ENCODE results near the gene TENM3.
A peak's percentile ranks its signal among the peaks of the same experiment; 100 is the strongest.

Gene TENM3

GRCh38 chr4:182286931-182287330 lies 43.7 kb downstream of the TENM3 start:
- Histone ChIP-seq H3K14ac (ENCODE audit: low read length) (no peak overlapping the region), H3K79me1 (ENCODE audit: low read depth, low read length) (no peaks in the 10 kb centered on the region), H2BK120ac (ENCODE audit: low read depth, low read length) (no peak overlapping the region), H2AK5ac (ENCODE audit: low read depth, low read length) (no peak overlapping the region), H2BK5ac (ENCODE audit: low read length) (no peak overlapping the region), H3K27me3 (ENCODE audit: control insufficient read depth in 3 of 3, insufficient read depth in 3 of 3, low read depth in 1 of 3, low read length in 3 of 3) (no peaks in the 10 kb centered on the region), H3K4me2 (ENCODE audit: insufficient read depth, low read length, poor library complexity, severe bottlenecking) (no peak overlapping the region), H4K8ac (ENCODE audit: low read depth, low read length) (no peak overlapping the region), H2BK15ac (ENCODE audit: low read length) (no peak overlapping the region), H3K4me1 (ENCODE audit: control insufficient read depth in 2 of 2, insufficient read depth in 1 of 2, low read depth in 1 of 2, low read length in 2 of 2) (peaks cover 0 to 8% of the 10 kb centered on the region in 2 donors), H3K9me3 (replicated peaks in 1 of 2; ENCODE audit: control insufficient read depth in 2 of 2, insufficient read depth in 1 of 2, low read depth in 1 of 2, low read length in 2 of 2) (peaks cover 0 to 2% of the 10 kb centered on the region in 2 donors), H3K18ac (ENCODE audit: low read length) (no peak overlapping the region), H2AFZ (ENCODE audit: low read length) (no peak overlapping the region), H4K91ac (ENCODE audit: low read depth, low read length, poor library complexity) (no peak overlapping the region), H3K36me3 (replicated peaks in 1 of 2; ENCODE audit: control insufficient read depth in 2 of 2, insufficient read depth in 2 of 2, low read length in 2 of 2) (no peaks in the 10 kb centered on the region), H2BK12ac (ENCODE audit: low read length) (no peak overlapping the region), H3K23ac (ENCODE audit: low read depth, low read length, poor library complexity) (no peak overlapping the region), H3K4ac (ENCODE audit: low read length) (no peak overlapping the region), H3K4me3 (ENCODE audit: low read length in 2 of 2) (no peak overlapping the region), H3K9ac (ENCODE audit: low read depth, low read length, poor library complexity) (no peak overlapping the region), H3K27ac (replicated peaks; ENCODE audit: low read length) (no peak overlapping the region)
- no CpG with 5 or more reads among the region's 7 CpGs for WGBS, 2 donors (ENCODE audit: extremely low coverage in 2 of 2, insufficient read length in 2 of 2, insufficient replicate concordance in 1 of 2)
- no peak for DNase-seq (ENCODE audit: low spot score)

DNA sequence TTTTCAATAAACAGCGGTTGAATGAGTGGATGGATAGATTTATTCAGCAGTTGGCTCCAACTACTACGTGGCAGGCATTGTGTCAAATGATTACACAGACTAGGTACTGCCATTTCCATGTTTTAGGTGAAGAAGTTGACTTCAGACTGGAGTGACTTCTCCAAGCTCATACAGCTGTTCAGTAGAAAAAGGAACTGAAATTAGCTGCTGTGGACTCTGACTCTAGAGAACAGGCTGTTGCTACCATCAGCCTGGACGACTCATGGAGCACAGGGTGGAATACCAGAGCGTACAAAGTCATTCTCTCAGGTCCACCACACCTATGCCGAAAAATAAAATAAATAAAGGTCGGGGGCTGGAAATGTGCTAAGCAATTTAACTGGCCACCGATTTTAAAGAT lies 45.3 kb downstream of the TENM3 start:
- Histone ChIP-seq H3K4me3 (ENCODE audit: low read length in 2 of 2) (no peak overlapping the region), H3K4ac (ENCODE audit: low read length) (no peak overlapping the region), H3K79me1 (ENCODE audit: low read depth, low read length) (no peaks in the 10 kb centered on the region), H3K4me2 (ENCODE audit: insufficient read depth, low read length, poor library complexity, severe bottlenecking) (no peak overlapping the region), H3K18ac (ENCODE audit: low read length) (no peak overlapping the region), H2BK5ac (ENCODE audit: low read length) (no peak overlapping the region), H3K27ac (replicated peaks; ENCODE audit: low read length) (no peak overlapping the region), H2BK12ac (ENCODE audit: low read length) (no peak overlapping the region), H2BK120ac (ENCODE audit: low read depth, low read length) (no peak overlapping the region), H3K9me3 (replicated peaks in 1 of 2; ENCODE audit: control insufficient read depth in 2 of 2, insufficient read depth in 1 of 2, low read depth in 1 of 2, low read length in 2 of 2) (peaks cover 0 to 2% of the 10 kb centered on the region in 2 donors), H2AFZ (ENCODE audit: low read length) (no peak overlapping the region), H2BK15ac (ENCODE audit: low read length) (no peak overlapping the region), H3K36me3 (replicated peaks in 1 of 2; ENCODE audit: control insufficient read depth in 2 of 2, insufficient read depth in 2 of 2, low read length in 2 of 2) (peaks cover 0 to 6% of the 10 kb centered on the region in 2 donors), H3K14ac (ENCODE audit: low read length) (no peak overlapping the region), H4K8ac (ENCODE audit: low read depth, low read length) (no peak overlapping the region), H3K9ac (ENCODE audit: low read depth, low read length, poor library complexity) (no peak overlapping the region), H3K23ac (ENCODE audit: low read depth, low read length, poor library complexity) (no peak overlapping the region), H3K27me3 (ENCODE audit: control insufficient read depth in 3 of 3, insufficient read depth in 3 of 3, low read depth in 1 of 3, low read length in 3 of 3) (no peaks in the 10 kb centered on the region), H4K91ac (ENCODE audit: low read depth, low read length, poor library complexity) (no peak overlapping the region), H3K4me1 (ENCODE audit: control insufficient read depth in 2 of 2, insufficient read depth in 1 of 2, low read depth in 1 of 2, low read length in 2 of 2) (peaks cover 0 to 10% of the 10 kb centered on the region in 2 donors), H2AK5ac (ENCODE audit: low read depth, low read length) (no peak overlapping the region)
- no CpG with 5 or more reads among the region's 7 CpGs for WGBS, 2 donors (ENCODE audit: extremely low coverage in 2 of 2, insufficient read length in 2 of 2, insufficient replicate concordance in 1 of 2)
- no peak for DNase-seq (ENCODE audit: low spot score)

- Histone ChIP-seq H3K4me2 (ENCODE audit: insufficient read depth, low read length, poor library complexity, severe bottlenecking) (no peak overlapping the region), H3K14ac (ENCODE audit: low read length) (no peak overlapping the region), H3K79me1 (ENCODE audit: low read depth, low read length) (no peaks in the 10 kb centered on the region), H4K8ac (ENCODE audit: low read depth, low read length) (no peak overlapping the region), H4K91ac (ENCODE audit: low read depth, low read length, poor library complexity) (no peak overlapping the region), H2BK15ac (ENCODE audit: low read length) (no peak overlapping the region), H3K4ac (ENCODE audit: low read length) (no peak overlapping the region), H2AK5ac (ENCODE audit: low read depth, low read length) (no peak overlapping the region), H2BK120ac (ENCODE audit: low read depth, low read length) (no peak overlapping the region), H2BK12ac (ENCODE audit: low read length) (no peak overlapping the region), H3K23ac (ENCODE audit: low read depth, low read length, poor library complexity) (no peak overlapping the region), H2BK5ac (ENCODE audit: low read length) (no peak overlapping the region), H3K4me1 (ENCODE audit: control insufficient read depth in 2 of 2, insufficient read depth in 1 of 2, low read depth in 1 of 2, low read length in 2 of 2) (peaks cover 0 to 13% of the 10 kb centered on the region in 2 donors), H3K4me3 (ENCODE audit: low read length in 2 of 2) (no peak overlapping the region), H3K27ac (replicated peaks; ENCODE audit: low read length) (no peak overlapping the region), H3K18ac (ENCODE audit: low read length) (peak overlapping the region; percentile 23), H3K9me3 (replicated peaks in 1 of 2; ENCODE audit: control insufficient read depth in 2 of 2, insufficient read depth in 1 of 2, low read depth in 1 of 2, low read length in 2 of 2) (peaks cover 0 to 2% of the 10 kb centered on the region in 2 donors), H3K9ac (ENCODE audit: low read depth, low read length, poor library complexity) (no peak overlapping the region), H3K27me3 (ENCODE audit: control insufficient read depth in 3 of 3, insufficient read depth in 3 of 3, low read depth in 1 of 3, low read length in 3 of 3) (no peaks in the 10 kb centered on the region), H3K36me3 (replicated peaks in 1 of 2; ENCODE audit: control insufficient read depth in 2 of 2, insufficient read depth in 2 of 2, low read length in 2 of 2) (peaks cover 0 to 6% of the 10 kb centered on the region in 2 donors), H2AFZ (ENCODE audit: low read length) (no peak overlapping the region)
- no peak for DNase-seq (ENCODE audit: low spot score)
- no CpG with 5 or more reads among the region's 13 CpGs for WGBS, 2 donors (ENCODE audit: extremely low coverage in 2 of 2, insufficient read length in 2 of 2, insufficient replicate concordance in 1 of 2)
Observed at GRCh38 chr4:182289809-182290208, 46.6 kb downstream of the TENM3 start.

DNA sequence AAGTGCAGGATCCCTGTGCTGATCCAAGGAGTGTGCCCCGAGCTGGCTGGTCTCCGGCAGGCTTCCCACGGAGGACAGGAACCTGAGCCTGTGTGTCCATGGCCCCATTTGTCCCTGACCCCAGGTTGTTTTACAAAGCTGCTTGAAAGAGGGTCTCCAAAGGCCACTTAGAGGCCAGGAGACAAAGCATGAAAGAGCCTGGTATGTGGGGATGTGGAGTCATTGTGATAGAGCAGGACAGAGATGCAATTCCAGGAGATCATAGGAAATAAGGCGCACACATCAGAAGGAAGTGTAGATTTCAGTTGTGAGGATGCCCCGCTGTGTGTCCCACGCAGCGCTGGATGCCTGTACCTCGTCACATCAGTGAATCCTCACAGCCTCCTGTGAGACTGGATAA lies 48.0 kb downstream of the TENM3 start:
- Histone ChIP-seq H2AFZ (ENCODE audit: low read length) (no peak overlapping the region), H3K4me3 (ENCODE audit: low read length in 2 of 2) (no peak overlapping the region), H3K4me2 (ENCODE audit: insufficient read depth, low read length, poor library complexity, severe bottlenecking) (no peak overlapping the region), H3K27ac (replicated peaks; ENCODE audit: low read length) (no peak overlapping the region), H2BK15ac (ENCODE audit: low read length) (no peak overlapping the region), H2BK5ac (ENCODE audit: low read length) (no peak overlapping the region), H2BK12ac (ENCODE audit: low read length) (no peak overlapping the region), H3K23ac (ENCODE audit: low read depth, low read length, poor library complexity) (no peak overlapping the region), H3K4ac (ENCODE audit: low read length) (no peak overlapping the region), H3K4me1 (ENCODE audit: control insufficient read depth in 2 of 2, insufficient read depth in 1 of 2, low read depth in 1 of 2, low read length in 2 of 2) (peaks cover 0 to 13% of the 10 kb centered on the region in 2 donors), H3K36me3 (replicated peaks in 1 of 2; ENCODE audit: control insufficient read depth in 2 of 2, insufficient read depth in 2 of 2, low read length in 2 of 2) (peaks cover 0 to 6% of the 10 kb centered on the region in 2 donors), H3K9ac (ENCODE audit: low read depth, low read length, poor library complexity) (no peak overlapping the region), H2AK5ac (ENCODE audit: low read depth, low read length) (no peak overlapping the region), H3K14ac (ENCODE audit: low read length) (no peak overlapping the region), H2BK120ac (ENCODE audit: low read depth, low read length) (no peak overlapping the region), H3K79me1 (ENCODE audit: low read depth, low read length) (no peaks in the 10 kb centered on the region), H4K91ac (ENCODE audit: low read depth, low read length, poor library complexity) (no peak overlapping the region), H4K8ac (ENCODE audit: low read depth, low read length) (no peak overlapping the region), H3K18ac (ENCODE audit: low read length) (no peak overlapping the region), H3K27me3 (ENCODE audit: control insufficient read depth in 3 of 3, insufficient read depth in 3 of 3, low read depth in 1 of 3, low read length in 3 of 3) (no peaks in the 10 kb centered on the region), H3K9me3 (replicated peaks in 1 of 2; ENCODE audit: control insufficient read depth in 2 of 2, insufficient read depth in 1 of 2, low read depth in 1 of 2, low read length in 2 of 2) (peaks cover 0 to 2% of the 10 kb centered on the region in 2 donors)
- WGBS, 2 donors (ENCODE audit: extremely low coverage in 2 of 2, insufficient read length in 2 of 2, insufficient replicate concordance in 1 of 2): no CpG with 5 or more reads among the region's 8 CpGs
- no peak for DNase-seq (ENCODE audit: low spot score)

All from neuronal stem cell (in vitro differentiated cells).